K562 (cell line): Measurements from ENCODE around the gene POFUT2. TPM values are rescaled to one million over a fixed set of nuclear protein-coding genes. Genes with fewer than 3 reads are reported as not detected.

Source experiments
- ADNP ChIP-seq: fragments of 200-800 bp; sonication (Bioruptor generic); IDR thresholded peaks from 2 replicates; pipeline ENCODE4 v1.6.1; 2016; ENCODE audit warnings: missing genetic modification characterization, missing compliant biosample characterization
- CBX3 ChIP-seq, 2 experiments: IDR thresholded peaks; 1 replicate in 1 of 2; 2 replicates in 1 of 2; pipeline ENCODE4 v1.6.1; 2012; ENCODE audit warnings: inconsistent platforms in 2 of 2, low read length in 2 of 2, borderline replicate concordance in 1 of 2, control low read depth in 1 of 2
- FOXM1 ChIP-seq, 2 experiments: fragments of 450-650 bp in 1 of 2; sonication (generic) in 1 of 2; formaldehyde crosslinking in 1 of 2; IDR thresholded peaks; 2 replicates each; pipeline versions ENCODE4 v1.6.1 to v1.9.0; 2017 to 2022; ENCODE audit warnings: low read depth in 2 of 2, mild to moderate bottlenecking in 2 of 2, missing genetic modification reagents in 1 of 2, moderate library complexity in 1 of 2
- HNRNPL ChIP-seq: fragments of 200-400 bp; formaldehyde crosslinking; IDR thresholded peaks from 2 replicates; pipeline ENCODE4 v1.6.1; 2017; ENCODE audit warnings: low read depth, mild to moderate bottlenecking, low read length
- IFI16 ChIP-seq: fragments of 250-450 bp; sonication (Bioruptor Pico); IDR thresholded peaks from 2 replicates; pipeline ENCODE4 v2.1.2; 2022; ENCODE audit warnings: mild to moderate bottlenecking, inconsistent platforms
- MCM2 ChIP-seq: fragments of 450-650 bp; IDR thresholded peaks from 2 replicates; pipeline ENCODE4 v1.6.1; 2017; ENCODE audit warnings: low read depth, mild to moderate bottlenecking
- NRF1 ChIP-seq, 2 experiments: fragments of 450-650 bp; IDR thresholded peaks in 1 of 2; conservative IDR thresholded peaks in 1 of 2; 2 replicates each; pipeline ENCODE4 v1.6.1; 2014; ENCODE audit warnings: mild to moderate bottlenecking in 2 of 2
- POLR2H ChIP-seq: IDR thresholded peaks from 2 replicates; pipeline ENCODE4 v1.6.1; 2016; ENCODE audit warnings: missing genetic modification characterization, low read depth, mild to moderate bottlenecking, control low read depth, missing compliant biosample characterization, moderate library complexity
- RREB1 ChIP-seq: fragments of 250-450 bp; sonication (Bioruptor Pico); IDR thresholded peaks from 2 replicates; pipeline ENCODE4 v1.4.0; 2020
- SMARCC2 ChIP-seq: fragments of 450-650 bp; IDR thresholded peaks from 2 replicates; pipeline ENCODE4 v1.6.1; 2017; ENCODE audit warnings: antibody characterized with exemption, moderate library complexity, mild to moderate bottlenecking, low read depth
- TBL1XR1 ChIP-seq, 2 experiments: IDR thresholded peaks; 2 replicates each; pipeline ENCODE4 v1.6.1; 2012; ENCODE audit warnings: improper control_type of control experiment in 2 of 2, low read length in 2 of 2, mild to moderate bottlenecking in 1 of 2
- TCFL5 ChIP-seq: fragments of 250-450 bp; sonication (Bioruptor Pico); conservative IDR thresholded peaks from 2 replicates; pipeline ENCODE4 v1.6.1; 2021; ENCODE audit warnings: mild to moderate bottlenecking, moderate library complexity, matching md5 sums
- THRB ChIP-seq: fragments of 450-650 bp; formaldehyde crosslinking; conservative IDR thresholded peaks from 2 replicates; pipeline ENCODE4 v1.4.0; 2022; ENCODE audit warnings: mild to moderate bottlenecking, missing genetic modification characterization
- ZNF184 ChIP-seq: sonication (generic); formaldehyde crosslinking; IDR thresholded peaks from 2 replicates; pipeline ENCODE4 v1.5.0; 2020; ENCODE audit warnings: missing genetic modification reagents
- ZNF23 ChIP-seq: fragments of 250-450 bp; sonication (Bioruptor Pico); IDR thresholded peaks from 2 replicates; pipeline ENCODE4 v1.4.0; 2020; ENCODE audit warnings: mild to moderate bottlenecking
- ZNF583 ChIP-seq: fragments of 250-450 bp; sonication (Bioruptor Pico); IDR thresholded peaks from 2 replicates; pipeline ENCODE4 v1.4.0; 2020
- ZNF589 ChIP-seq: fragments of 200-800 bp; sonication (Bioruptor generic); IDR thresholded peaks from 2 replicates; pipeline ENCODE4 v1.6.1; 2016; ENCODE audit warnings: low read depth, missing genetic modification characterization, missing compliant biosample characterization
- ZNF740 ChIP-seq, 3 experiments: fragments of 200-800 bp in 1 of 3; sonication (Bioruptor generic) in 1 of 3; sonication (generic) in 1 of 3; formaldehyde crosslinking in 1 of 3; IDR thresholded peaks; 2 replicates each; pipeline versions ENCODE4 v1.6.1 to v1.8.0; 2016 to 2022; ENCODE audit warnings: mild to moderate bottlenecking in 2 of 3, missing compliant biosample characterization in 2 of 3, missing genetic modification characterization in 2 of 3, missing genetic modification reagents in 1 of 3
- ZNF778 ChIP-seq: fragments of 450-650 bp; formaldehyde crosslinking; IDR thresholded peaks from 2 replicates; pipeline ENCODE4 v1.4.0; 2020; ENCODE audit warnings: mild to moderate bottlenecking, moderate library complexity
- polyA plus RNA-seq, 8 experiments: library from polyadenylated mRNA; depleted of rRNA in 4 of 8; stranded (reverse) in 5 of 8; unstranded in 3 of 8; fragments of >200 nt; fragmentation: Nextera tagmentation in 2 of 8; fragmentation: Illumina TruSeq in 1 of 8; extraction: Ambion mirVana in 2 of 8; extraction: Trizol in 1 of 8; gene quantifications; 2 replicates each; pipeline versions ENCODE4 v1.2.1 to v1.2.3, GENCODE V29; 2011 to 2014; ENCODE audit warnings: inconsistent platforms in 1 of 8, missing spikeins in 1 of 8
- total RNA-seq, 7 experiments: library from RNA; depleted of rRNA in 6 of 7; stranded (reverse); fragments of >200 nt in 6 of 7; fragmentation: Illumina TruSeq in 2 of 7; extraction: Trizol in 2 of 7; gene quantifications; 2 replicates each; pipeline versions ENCODE4 v1.2.1 to v1.2.3, GENCODE V29; 2011 to 2021; ENCODE audit warnings: low replicate concordance in 1 of 7

POFUT2 gene
- total and polyA plus RNA-seq, 9 of the 15 experiments (the other 6 are each of a cell fraction or from before 2014, with no cell fraction given): 1.1 to 24.2 (median 11.0) TPM

GRCh38 chr21:45292399-45293219 lies 4.9 kb upstream of the POFUT2 start (continued):
- TF ChIP-seq ZNF23 (no peak), MCM2 (no peak), SMARCC2 (no peak), ZNF778 (CRISPR knock-in tag) (no peak), ZNF740 (CRISPR knock-in tag; IDR thresholded peaks at IDR 0.05) (peak; percentile 63; the same call in 1 of the 2 replicates), ZNF740 (tag; IDR thresholded peaks at IDR 0.05) (no peak), ADNP (no peak), ZNF589 (CRISPR knock-in tag) (no peak), FOXM1 (IDR thresholded peaks at IDR 0.05; ENCODE audit: low read depth) (no peak), FOXM1 (CRISPR knock-in tag; IDR thresholded peaks at IDR 0.05; ENCODE audit: low read depth) (0 out of 2 replicates have a peak, but pooled peaks have one; percentile 36), NRF1 (conservative IDR thresholded peaks at IDR 0.05 in 1 of 2, IDR thresholded peaks at IDR 0.05 in 1 of 2) (0 out of 4 replicates have a peak, but pooled peaks of 1 of the 2 experiments have one; percentile 15), THRB (no peak), IFI16 (CRISPR knock-in tag) (no peak), ZNF184 (no peak), TBL1XR1 (IDR thresholded peaks at IDR 0.05; ENCODE audit: low read length in 2 of 2) (0 out of 4 replicates have a peak, but pooled peaks of 1 of the 2 experiments have one; percentile 20), POLR2H (tag) (no peak), RREB1 (CRISPR knock-in tag) (no peak), ZNF583 (CRISPR knock-in tag) (no peak), TCFL5 (CRISPR knock-in tag) (no peak), CBX3 (IDR thresholded peaks at IDR 0.05; ENCODE audit: borderline replicate concordance in 1 of 2, low read length in 2 of 2) (peak in 1 of 2 experiments; percentile 35; a peak in 1 of 3 replicates), HNRNPL (no peak)
